Hematopoietic multipotent progenitor cell treated with erythropoietin and hydrocortisone succinate and interleukin-3 and kit ligand, for 15 days (in vitro differentiated cells): Measurements from ENCODE around the gene BANF1.
"Not testable (repeated sequence)": the region's sequence is repeated elsewhere in the genome, so short reads cannot be mapped to it uniquely, and the experiment has no call there.

Source experiments
- DNase-seq: peaks from one replicate; pipeline ENCODE4 v3.0.0-alpha.2; 2015; ENCODE audit warnings: low spot score

BANF1 gene

DNA sequence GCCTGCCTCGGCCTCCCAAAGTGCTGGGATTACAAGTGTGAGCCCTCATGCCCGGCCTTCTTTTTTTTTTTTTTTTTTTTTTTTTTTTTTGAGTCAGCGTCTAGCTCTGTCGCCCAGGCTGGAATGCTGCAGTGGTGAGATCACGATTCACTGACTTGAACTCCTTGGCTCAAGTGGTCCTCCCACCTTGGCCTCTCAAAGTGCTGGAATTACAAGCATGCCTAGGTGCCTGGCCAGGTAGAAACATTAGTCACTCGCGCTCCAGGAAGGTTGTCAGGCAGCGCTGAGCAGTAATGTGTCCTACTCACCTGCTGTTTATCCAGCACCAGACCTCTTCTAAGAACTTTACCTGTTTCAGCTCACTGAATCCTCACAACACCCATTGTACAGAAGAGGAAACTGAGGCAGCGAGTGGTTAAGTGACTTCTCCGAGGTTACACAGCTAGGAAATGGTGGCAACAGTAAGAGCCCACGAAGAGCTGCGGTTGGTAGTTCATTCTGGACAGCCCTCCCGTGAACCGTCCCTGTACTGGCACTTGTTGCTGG is 9.0 kb downstream of the BANF1 start:
- no peak for DNase-seq

- DNase-seq = no peak
These were observed 9.5 kb downstream of the BANF1 start, which contains the start of gene CST6 for GRCh38 chr11:66011785-66012303. Gene CST6, plus strand, starts transcription at chr11:66012008. Its CDS starts 37 bp downstream, at chr11:66012045.

GRCh38 chr11:66012371-66012945 is 10.2 kb downstream of the BANF1 start:
- no peak for DNase-seq

GRCh38 chr11:66012946-66013761 is 10.9 kb downstream of the BANF1 start:
- DNase-seq = no peak

DNA sequence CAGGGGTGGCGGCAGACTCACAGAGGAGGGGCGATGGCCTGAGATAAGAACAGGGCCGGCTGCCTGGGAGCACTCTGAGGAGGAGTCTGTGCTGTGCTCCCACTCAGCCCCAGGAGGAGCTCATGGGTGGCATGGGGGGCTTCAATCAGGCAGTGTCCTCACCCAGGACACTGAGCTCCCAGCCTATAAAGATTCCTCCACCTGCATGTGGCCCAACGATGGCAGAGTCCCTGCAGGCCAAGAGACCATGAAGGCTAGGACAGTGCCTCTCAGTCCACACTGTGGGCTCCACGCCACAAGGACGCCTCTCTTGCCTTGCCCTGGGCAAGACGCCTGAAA is 11.4 kb downstream of the BANF1 start:
- DNase-seq = no peak

GRCh38 chr11:66014804-66015453 is 12.6 kb downstream of the BANF1 start:
- DNase-seq = no peak

- no peak for DNase-seq
These were observed 13.2 kb downstream of the BANF1 start for GRCh38 chr11:66015454-66015881.

GRCh38 chr11:66015936-66016792 is 13.9 kb downstream of the BANF1 start:
- DNase-seq = no peak

GRCh38 chr11:66016793-66017177 is 14.5 kb downstream of the BANF1 start:
- DNase-seq = no peak

- DNase-seq = no peak
These were observed 15.0 kb downstream of the BANF1 start for GRCh38 chr11:66017321-66017720.

DNA sequence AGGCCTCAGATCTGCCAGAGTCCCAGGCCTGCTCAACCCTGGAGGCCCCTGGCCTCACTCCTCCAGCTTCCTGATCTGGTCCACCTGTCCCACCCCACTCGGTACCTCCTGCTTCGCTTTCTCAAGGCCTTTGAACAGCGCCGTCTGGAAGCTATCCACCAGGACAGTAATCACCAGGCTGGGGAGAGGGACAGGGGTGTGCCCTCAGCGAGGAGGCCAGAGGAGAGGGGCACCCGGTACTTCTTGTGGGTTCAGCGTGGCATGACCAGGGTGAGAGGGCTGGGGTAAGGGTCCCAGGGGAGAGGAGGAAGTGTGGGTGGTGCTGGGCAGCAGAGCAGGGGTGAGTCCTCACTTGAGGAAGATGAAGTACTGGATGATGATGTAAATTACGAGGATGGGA is 17.9 kb downstream of the BANF1 start:
- DNase-seq = no peak

GRCh38 chr11:66020618-66021357 is 18.5 kb downstream of the BANF1 start:
- DNase-seq = no peak

DNA sequence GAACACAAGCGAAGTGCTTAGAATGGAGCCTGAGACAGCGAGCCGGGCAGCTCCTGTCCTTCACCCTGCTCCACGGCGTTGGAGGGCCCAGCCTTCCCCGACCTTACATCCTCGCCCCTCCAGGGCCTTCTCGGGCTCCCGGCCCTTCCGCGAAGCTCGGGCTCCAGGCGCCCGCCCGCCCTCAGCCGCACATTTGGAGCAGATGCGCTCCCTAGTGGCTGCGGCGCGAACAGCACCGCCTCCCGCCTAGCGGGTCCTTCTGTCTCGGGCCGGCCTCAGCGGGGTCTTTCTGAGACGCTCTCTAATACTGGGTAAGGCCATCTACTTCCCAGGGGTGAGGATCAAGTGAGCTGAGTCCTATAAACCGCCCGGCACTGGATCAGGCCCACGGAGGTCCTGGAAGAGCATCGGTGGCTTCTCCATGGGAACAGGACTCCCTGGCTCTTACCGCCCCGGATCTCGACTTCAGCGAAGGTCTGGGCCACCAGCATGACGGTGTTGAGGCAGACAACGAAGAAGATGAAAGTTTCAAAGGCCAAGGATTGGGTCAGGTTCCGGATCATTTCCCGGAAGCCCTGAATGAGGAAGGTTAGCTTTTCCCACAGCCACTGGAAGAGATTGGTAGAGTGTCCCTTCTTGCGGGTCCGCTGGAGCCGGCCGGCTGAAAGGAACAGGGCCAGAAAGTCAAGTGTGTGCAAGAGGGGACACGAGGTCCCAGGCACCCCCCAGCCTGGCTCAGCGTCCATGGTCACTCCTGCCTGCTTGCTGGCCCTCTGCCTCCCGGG is 20.3 kb downstream of the BANF1 start:
- peak; percentile 74 for DNase-seq

DNA sequence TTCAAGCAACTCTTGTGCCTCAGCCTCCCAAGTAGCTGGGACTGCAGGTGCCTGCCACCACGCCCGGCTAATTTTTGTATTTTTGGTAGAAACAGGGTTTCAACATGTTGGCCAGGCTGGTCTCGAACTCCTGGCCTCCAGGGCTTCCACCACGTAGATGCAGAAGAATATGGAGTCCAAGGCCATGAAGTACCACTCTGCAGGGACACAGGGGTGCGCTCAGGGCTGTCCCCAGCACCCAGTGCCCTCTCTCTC is 20.8 kb downstream of the BANF1 start:
- not testable (repeated sequence) for DNase-seq

DNA sequence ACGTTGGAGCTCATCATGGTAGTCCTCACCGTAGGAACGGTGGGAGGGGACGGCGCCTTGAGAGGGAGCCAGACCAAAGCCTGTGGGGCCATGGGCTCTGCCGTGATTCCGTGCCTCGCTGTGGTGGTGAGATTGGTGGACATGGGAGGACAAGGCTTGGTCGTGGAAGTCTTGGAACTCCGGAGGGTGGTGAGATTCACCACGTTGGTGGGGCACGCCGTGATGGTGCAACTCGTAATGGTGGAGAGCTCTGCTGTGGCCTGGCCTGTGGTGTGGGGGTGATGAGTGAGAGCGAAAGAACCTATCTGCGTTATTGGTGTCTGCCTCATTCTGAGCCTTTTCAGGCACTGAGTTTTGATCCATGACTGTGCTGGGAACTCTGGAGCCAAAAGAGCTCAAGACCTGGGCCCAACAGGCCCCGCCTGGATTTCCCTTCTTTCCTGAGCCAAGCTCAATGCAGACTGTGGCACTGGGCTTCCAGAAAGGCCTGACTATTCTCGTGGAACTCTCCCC is 23.8 kb downstream of the BANF1 start, which contains the start of gene CATSPER1:
TSS of gene CATSPER1 (minus strand) at position 463 of the 513 bp plus-strand sequence. CDS start at position 363, 100 bp downstream.
- DNase-seq = no peak

GRCh38 chr11:66032957-66033735 is 30.8 kb downstream of the BANF1 start:
- no peak for DNase-seq

DNA sequence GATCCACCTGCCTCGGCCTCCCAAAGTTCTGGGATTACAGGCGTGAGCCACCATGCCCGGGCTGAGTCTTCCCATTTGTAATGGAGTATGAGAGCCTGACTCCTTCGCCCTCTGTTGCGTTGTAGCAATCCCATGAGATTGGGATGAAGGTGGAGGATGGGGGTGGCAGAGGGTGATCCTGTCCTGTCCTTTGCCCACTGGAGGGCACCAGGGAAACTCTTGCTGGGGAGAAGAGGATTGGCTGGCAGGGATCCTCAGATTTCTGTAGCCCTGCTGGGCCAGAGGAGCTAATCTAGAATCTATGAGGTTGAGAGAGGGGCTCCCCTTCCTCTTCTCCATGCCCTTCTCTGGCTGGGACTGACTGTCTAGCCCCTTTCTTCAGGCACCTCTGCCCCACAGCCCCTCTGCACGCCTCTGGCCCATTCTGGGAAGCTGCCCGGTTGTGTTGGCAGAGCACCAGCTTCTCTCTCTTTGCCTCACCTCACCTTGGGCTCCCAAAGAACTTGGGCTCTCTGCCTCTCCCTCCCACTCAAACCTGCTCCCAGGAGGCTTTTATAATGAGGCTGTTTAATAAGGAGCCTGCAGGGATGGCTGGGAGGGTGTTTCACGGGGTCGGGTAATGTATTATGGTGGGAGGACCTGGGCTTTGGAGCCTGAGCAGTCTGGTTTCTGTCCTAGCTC is 33.5 kb downstream of the BANF1 start:
- no peak for DNase-seq

- DNase-seq = no peak
These were observed 34.0 kb downstream of the BANF1 start for GRCh38 chr11:66036334-66036710.

DNA sequence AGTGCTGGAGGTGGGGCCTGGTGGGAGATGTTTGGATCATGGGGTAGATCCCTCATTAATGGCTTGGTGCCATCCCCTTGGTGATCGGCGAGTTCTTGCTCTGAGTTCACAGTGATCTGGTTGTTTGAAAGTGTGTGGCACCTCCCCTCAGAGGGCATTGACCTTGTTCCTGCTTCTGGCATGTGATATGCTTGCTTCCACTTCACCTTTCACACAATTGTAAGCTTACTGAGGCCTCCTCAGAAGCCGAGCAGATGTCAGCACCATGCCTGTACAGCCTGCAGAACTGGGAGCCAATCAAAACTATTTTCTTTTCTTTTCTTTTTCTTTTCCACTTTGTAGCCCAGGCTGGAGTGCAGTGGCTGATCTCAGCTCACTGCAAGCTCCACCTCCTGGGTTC is 35.0 kb downstream of the BANF1 start:
- no peak for DNase-seq
